DOHH2 (cell line): Measurements from ENCODE around the gene HELZ.

Experiments used
- H3F3A ChIP-seq: fragments of 200-600 bp; sonication (generic), shearing (Covaris generic); 2 replicates; pipeline ENCODE4 v1.6.0; 2016; ENCODE audit warnings: antibody characterized with exemption, mild to moderate bottlenecking; ENCODE audit not compliant: control insufficient read depth, insufficient read depth
- H3K27ac ChIP-seq: fragments of 200-600 bp; sonication (generic); 2 replicates; pipeline ENCODE4 v1.5.1; 2014; ENCODE audit warnings: low read depth, mild to moderate bottlenecking, low read length, moderate library complexity
- H3K27me3 ChIP-seq: fragments of 200-600 bp; sonication (generic); 2 replicates; pipeline ENCODE4 v1.6.1; 2014; ENCODE audit warnings: mild to moderate bottlenecking, low read length, mixed read lengths; ENCODE audit not compliant: control insufficient read depth
- H3K36me3 ChIP-seq: fragments of 200-600 bp; sonication (generic); 2 replicates; pipeline ENCODE4 v1.6.1; 2014; ENCODE audit warnings: mild to moderate bottlenecking, low read length, moderate library complexity, mixed read lengths; ENCODE audit not compliant: control insufficient read depth
- H3K4me1 ChIP-seq: fragments of 200-600 bp; sonication (generic); 2 replicates; pipeline ENCODE4 v1.6.1; 2014; ENCODE audit warnings: mild to moderate bottlenecking, low read length, mixed read lengths; ENCODE audit not compliant: control insufficient read depth
- H3K4me2 ChIP-seq: fragments of 200-600 bp; sonication (generic); 2 replicates; pipeline ENCODE4 v1.6.0; 2014; ENCODE audit warnings: mild to moderate bottlenecking, low read length, moderate library complexity
- H3K4me3 ChIP-seq: fragments of 200-600 bp; sonication (generic); 2 replicates; pipeline ENCODE4 v1.5.1; 2014; ENCODE audit warnings: mild to moderate bottlenecking, low read length, mixed read lengths
- H3K79me2 ChIP-seq: fragments of 200-600 bp; sonication (generic); 2 replicates; pipeline ENCODE4 v1.6.1; 2014; ENCODE audit warnings: mild to moderate bottlenecking, low read length, mixed read lengths; ENCODE audit not compliant: control insufficient read depth
- H3K9me2 ChIP-seq: fragments of 200-600 bp; sonication (generic); replicated peaks from 2 replicates; pipeline ENCODE4 v1.6.1; 2014; ENCODE audit warnings: mild to moderate bottlenecking, low read length, mixed read lengths; ENCODE audit not compliant: control insufficient read depth
- H3K9me3 ChIP-seq: fragments of 200-600 bp; sonication (generic); 2 replicates; pipeline ENCODE4 v1.6.1; 2014; ENCODE audit warnings: antibody characterized with exemption, low read length, mixed read lengths; ENCODE audit not compliant: control insufficient read depth, insufficient read depth
- H4K20me1 ChIP-seq: fragments of 200-600 bp; sonication (generic); 2 replicates; pipeline ENCODE4 v1.6.0; 2014; ENCODE audit warnings: low read depth, mild to moderate bottlenecking, antibody characterized with exemption, low read length, moderate library complexity; ENCODE audit not compliant: control insufficient read depth, insufficient read depth
- EZH2phosphoT487 ChIP-seq: fragments of 200-600 bp; sonication (generic); IDR thresholded peaks from 2 replicates; pipeline ENCODE4 v1.6.1; 2017; ENCODE audit warnings: borderline replicate concordance, mild to moderate bottlenecking, antibody characterized with exemption, low read length, moderate library complexity, mixed read lengths
- TF ChIP-seq, protein P1 (sequence below): fragments of 200-600 bp; sonication (generic); IDR thresholded peaks from one replicate; pipeline ENCODE4 v1.5.1; 2014; ENCODE audit warnings: antibody characterized with exemption, mild to moderate bottlenecking, low read depth, low read length; ENCODE audit not compliant: poor library complexity, severe bottlenecking

The HELZ gene

DNA sequence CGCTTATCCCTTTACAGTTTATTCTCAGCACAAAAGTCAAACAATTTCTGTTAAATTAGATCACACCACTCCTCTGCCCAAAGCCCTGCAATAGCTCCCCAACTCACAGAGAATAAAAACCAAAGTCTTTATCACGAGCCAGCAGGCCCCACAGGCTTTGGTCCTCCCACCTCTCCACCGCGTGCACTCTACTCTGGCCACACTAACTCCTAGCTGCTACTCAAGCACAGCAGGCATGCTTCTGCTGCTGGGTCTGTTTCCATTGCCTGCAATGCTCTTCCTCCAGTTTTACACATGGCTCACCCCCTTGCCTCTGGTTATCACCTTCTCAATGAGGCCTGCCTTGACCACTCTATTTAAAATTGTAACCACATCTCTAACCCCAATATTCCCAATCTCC lies 27.6 kb downstream of the HELZ start:
- Histone ChIP-seq H3K27me3 (no peaks in the 10 kb centered on the region), H3K4me1 (no peaks in the 10 kb centered on the region), H3F3A (no peaks in the 10 kb centered on the region), H3K9me3 (no peaks in the 10 kb centered on the region), H3K27ac (no peak overlapping the region), H3K79me2 (peaks cover 42% of the 10 kb centered on the region), H3K4me2 (no peak overlapping the region), H3K36me3 (peaks cover 69% of the 10 kb centered on the region), H4K20me1 (peaks cover 5% of the 10 kb centered on the region; the same call in 1 of the 2 replicates), H3K4me3 (no peak overlapping the region), H3K9me2 (no peaks in the 10 kb centered on the region)
- TF ChIP-seq, protein P1, sequence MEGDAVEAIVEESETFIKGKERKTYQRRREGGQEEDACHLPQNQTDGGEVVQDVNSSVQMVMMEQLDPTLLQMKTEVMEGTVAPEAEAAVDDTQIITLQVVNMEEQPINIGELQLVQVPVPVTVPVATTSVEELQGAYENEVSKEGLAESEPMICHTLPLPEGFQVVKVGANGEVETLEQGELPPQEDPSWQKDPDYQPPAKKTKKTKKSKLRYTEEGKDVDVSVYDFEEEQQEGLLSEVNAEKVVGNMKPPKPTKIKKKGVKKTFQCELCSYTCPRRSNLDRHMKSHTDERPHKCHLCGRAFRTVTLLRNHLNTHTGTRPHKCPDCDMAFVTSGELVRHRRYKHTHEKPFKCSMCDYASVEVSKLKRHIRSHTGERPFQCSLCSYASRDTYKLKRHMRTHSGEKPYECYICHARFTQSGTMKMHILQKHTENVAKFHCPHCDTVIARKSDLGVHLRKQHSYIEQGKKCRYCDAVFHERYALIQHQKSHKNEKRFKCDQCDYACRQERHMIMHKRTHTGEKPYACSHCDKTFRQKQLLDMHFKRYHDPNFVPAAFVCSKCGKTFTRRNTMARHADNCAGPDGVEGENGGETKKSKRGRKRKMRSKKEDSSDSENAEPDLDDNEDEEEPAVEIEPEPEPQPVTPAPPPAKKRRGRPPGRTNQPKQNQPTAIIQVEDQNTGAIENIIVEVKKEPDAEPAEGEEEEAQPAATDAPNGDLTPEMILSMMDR, result no peak
- no peak for TF ChIP-seq EZH2phosphoT487

DNA sequence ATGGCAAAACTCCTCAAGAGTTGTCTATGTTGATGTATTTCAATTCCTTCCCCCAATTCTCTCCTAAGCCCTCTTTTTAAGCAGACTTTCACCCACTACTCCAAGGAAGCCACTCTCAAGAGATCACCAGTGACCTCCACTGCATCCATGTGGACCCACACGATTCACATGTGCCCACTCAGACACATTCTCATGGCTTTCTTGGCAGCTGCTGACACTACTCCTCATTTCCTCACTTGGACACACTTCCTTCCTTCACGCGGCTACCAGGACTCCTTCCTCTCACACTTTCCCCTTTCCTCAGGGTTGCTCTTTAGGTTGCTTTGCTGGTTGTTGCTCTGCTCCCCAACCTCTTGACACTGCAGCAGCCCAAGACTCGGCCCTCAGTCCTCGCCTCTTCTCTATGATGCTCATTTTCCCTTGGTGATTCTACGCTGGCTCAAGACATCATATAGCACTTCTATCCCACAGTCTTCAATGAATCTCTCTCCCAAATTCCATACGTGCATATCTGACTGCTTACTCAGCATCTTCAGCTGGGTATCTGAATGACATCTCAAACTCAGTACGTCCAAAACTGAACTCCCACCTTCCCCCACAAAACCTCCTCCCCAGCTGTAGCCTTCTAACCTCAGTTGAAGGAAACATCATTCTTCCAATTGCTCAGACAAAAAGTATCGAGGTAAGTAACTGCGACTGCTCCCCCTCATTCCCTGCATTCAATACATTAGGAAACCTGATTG lies 28.2 kb downstream of the HELZ start:
- H3K4me3 ChIP-seq, result no peak overlapping the region
- peaks cover 5% of the 10 kb centered on the region; the same call in 1 of the 2 replicates for H4K20me1 ChIP-seq
- no peaks in the 10 kb centered on the region for H3K4me1 ChIP-seq
- TF ChIP-seq, protein P1, result no peak
- TF ChIP-seq EZH2phosphoT487, result no peak
- no peaks in the 10 kb centered on the region for H3K27me3 ChIP-seq
- H3K27ac ChIP-seq, result no peak overlapping the region
- peaks cover 63% of the 10 kb centered on the region for H3K36me3 ChIP-seq
- no peak overlapping the region for H3K4me2 ChIP-seq
- H3K79me2 ChIP-seq, result peaks cover 35% of the 10 kb centered on the region
- no peaks in the 10 kb centered on the region for H3K9me3 ChIP-seq
- no peaks in the 10 kb centered on the region for H3K9me2 ChIP-seq
- H3F3A ChIP-seq, result no peaks in the 10 kb centered on the region

DNA sequence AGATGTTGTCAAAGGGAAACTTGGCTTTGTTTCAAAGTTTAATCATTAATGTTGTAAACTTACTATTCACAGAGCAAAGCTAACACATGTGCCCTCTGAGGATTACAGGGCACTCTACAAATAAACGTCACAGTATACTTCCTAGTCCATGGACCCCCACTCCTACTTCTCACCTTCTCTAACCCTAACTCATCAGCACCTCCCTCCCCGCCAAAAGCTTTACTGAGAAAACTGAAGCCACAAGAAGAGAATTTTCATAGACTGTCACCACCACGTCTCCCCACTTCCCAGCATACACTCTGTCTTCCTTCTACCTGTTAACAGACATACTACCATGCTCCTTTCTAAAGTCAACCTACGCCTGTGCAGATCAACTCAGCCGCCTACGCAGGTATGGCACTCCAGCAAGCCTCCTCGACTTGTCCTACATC lies 29.0 kb downstream of the HELZ start:
- no peaks in the 10 kb centered on the region for H3K27me3 ChIP-seq
- TF ChIP-seq EZH2phosphoT487, result no peak
- TF ChIP-seq, protein P1, result no peak
- H3K4me1 ChIP-seq, result no peaks in the 10 kb centered on the region
- H3K36me3 ChIP-seq, result peaks cover 64% of the 10 kb centered on the region
- no peak overlapping the region for H3K4me3 ChIP-seq
- H3K9me3 ChIP-seq, result no peaks in the 10 kb centered on the region
- peaks cover 5% of the 10 kb centered on the region; the same call in 1 of the 2 replicates for H4K20me1 ChIP-seq
- H3K27ac ChIP-seq, result no peak overlapping the region
- no peaks in the 10 kb centered on the region for H3F3A ChIP-seq
- H3K79me2 ChIP-seq, result peaks cover 28% of the 10 kb centered on the region
- no peak overlapping the region for H3K4me2 ChIP-seq
- H3K9me2 ChIP-seq, result no peaks in the 10 kb centered on the region
